GM12878 (cell line): ENCODE measurements around the gene NHERF2. TPM values are rescaled to one million over a fixed set of nuclear protein-coding genes. Genes with fewer than 3 reads are reported as not detected.
A peak's percentile ranks its signal among the peaks of the same experiment; 100 is the strongest.

Source experiments
- BCL11A ChIP-seq: IDR thresholded peaks from 2 replicates; pipeline ENCODE4 v1.6.1; 2011; ENCODE audit warnings: low read depth, low read length
- BCLAF1 ChIP-seq: fragments of 450-650 bp; IDR thresholded peaks from 2 replicates; pipeline ENCODE4 v1.6.1; 2017; ENCODE audit warnings: antibody characterized with exemption, mild to moderate bottlenecking, moderate library complexity
- BHLHE40 ChIP-seq, 2 experiments: fragments of 450-650 bp in 1 of 2; IDR thresholded peaks; 2 replicates each; pipeline ENCODE4 v1.6.1; 2011 to 2017; ENCODE audit warnings: low read depth in 2 of 2, borderline replicate concordance in 1 of 2, improper control_type of control experiment in 1 of 2, low read length in 1 of 2, mild to moderate bottlenecking in 1 of 2
- BRCA1 ChIP-seq: IDR thresholded peaks from 2 replicates; pipeline ENCODE4 v1.6.1; 2011; ENCODE audit warnings: low read depth, low read length, improper control_type of control experiment
- CBX3 ChIP-seq: fragments of 200-600 bp; sonication (generic); IDR thresholded peaks from 2 replicates; pipeline ENCODE4 v1.6.1; 2016; ENCODE audit warnings: low read depth, borderline replicate concordance
- EGR1 ChIP-seq, 2 experiments: IDR thresholded peaks; 1 replicate in 1 of 2; 2 replicates in 1 of 2; pipeline ENCODE4 v1.6.1; 2011 to 2012; ENCODE audit warnings: low read depth in 2 of 2, low read length in 2 of 2, borderline replicate concordance in 1 of 2, mild to moderate bottlenecking in 1 of 2, moderate library complexity in 1 of 2
- ESRRA ChIP-seq: IDR thresholded peaks from 2 replicates; pipeline ENCODE4 v1.6.1; 2012; ENCODE audit warnings: mild to moderate bottlenecking, low read length, improper control_type of control experiment
- FOXK2 ChIP-seq: fragments of 450-650 bp; IDR thresholded peaks from 2 replicates; pipeline ENCODE4 v1.6.1; 2017; ENCODE audit warnings: mild to moderate bottlenecking, moderate library complexity
- LARP7 ChIP-seq: fragments of 450-650 bp; IDR thresholded peaks from 2 replicates; pipeline ENCODE4 v1.6.1; 2017; ENCODE audit warnings: mild to moderate bottlenecking
- MEF2A ChIP-seq: IDR thresholded peaks from 2 replicates; pipeline ENCODE4 v1.6.1; 2011; ENCODE audit warnings: low read depth, mild to moderate bottlenecking, low read length, moderate library complexity; ENCODE audit not compliant: insufficient read depth
- NFXL1 ChIP-seq: fragments of 450-650 bp; IDR thresholded peaks from 2 replicates; pipeline ENCODE4 v1.6.1; 2017; ENCODE audit warnings: antibody characterized with exemption, mild to moderate bottlenecking, borderline replicate concordance
- POLR2A ChIP-seq: IDR thresholded peaks from 2 replicates; pipeline ENCODE4 v1.6.1; 2011; ENCODE audit warnings: low read depth, mild to moderate bottlenecking, low read length
- POU2F2 ChIP-seq: IDR thresholded peaks from 3 replicates; pipeline ENCODE4 v1.6.1; 2011; ENCODE audit warnings: low read depth, mild to moderate bottlenecking, low read length, borderline replicate concordance
- RELA ChIP-seq: fragments of 450-650 bp; IDR thresholded peaks from 2 replicates; pipeline ENCODE4 v1.8.0; 2014; ENCODE audit warnings: borderline replicate concordance; ENCODE audit not compliant: partially characterized antibody
- RUNX3 ChIP-seq: IDR thresholded peaks from 2 replicates; pipeline ENCODE4 v1.6.1; 2012; ENCODE audit warnings: low read length, inconsistent platforms
- SREBF1 ChIP-seq: IDR thresholded peaks from 2 replicates; pipeline ENCODE4 v1.6.1; 2012; ENCODE audit warnings: mild to moderate bottlenecking, low read length
- YBX1 ChIP-seq: fragments of 450-650 bp; IDR thresholded peaks from 2 replicates; pipeline ENCODE4 v1.6.1; 2016; ENCODE audit warnings: antibody characterized with exemption
- ZBED1 ChIP-seq: IDR thresholded peaks from 2 replicates; pipeline ENCODE4 v1.6.1; 2016; ENCODE audit warnings: borderline replicate concordance
- ZNF207 ChIP-seq: fragments of 450-650 bp; IDR thresholded peaks from 2 replicates; pipeline ENCODE4 v1.6.1; 2014; ENCODE audit warnings: antibody characterized with exemption, mild to moderate bottlenecking, borderline replicate concordance
- polyA plus RNA-seq, 11 experiments: library from polyadenylated mRNA; depleted of rRNA in 4 of 11; unstranded in 6 of 11; stranded (reverse) in 5 of 11; fragments of >200 nt; fragmentation: Nextera tagmentation in 4 of 11; fragmentation: Illumina TruSeq in 1 of 11; extraction: Ambion mirVana in 4 of 11; extraction: Trizol in 1 of 11; gene quantifications; 1 replicate in 1 of 11; 2 replicates in 10 of 11; pipeline versions ENCODE4 v1.2.1 to v1.2.3, GENCODE V29; 2011 to 2016; ENCODE audit warnings: inconsistent platforms in 2 of 11, missing spikeins in 2 of 11, low read depth in 1 of 11
- total RNA-seq, 4 experiments: library from RNA; depleted of rRNA in 3 of 4; stranded (reverse); fragments of >200 nt in 3 of 4; fragmentation: Illumina TruSeq in 1 of 4; extraction: Trizol in 1 of 4; gene quantifications; 2 replicates each; pipeline versions ENCODE4 v1.2.1 to v1.2.3, GENCODE V29; 2013 to 2021
- TF ChIP-seq, protein P1 (sequence below): fragments of 450-650 bp; formaldehyde crosslinking; IDR thresholded peaks from 2 replicates; pipeline ENCODE4 v1.4.0; 2022; ENCODE audit warnings: mild to moderate bottlenecking, moderate library complexity
- TF ChIP-seq, protein P2 (sequence below): IDR thresholded peaks from 2 replicates; pipeline ENCODE4 v1.6.1; 2012; ENCODE audit warnings: low read depth, low read length, improper control_type of control experiment
- TF ChIP-seq, protein P3 (sequence below): fragments of 450-650 bp; IDR thresholded peaks from 2 replicates; pipeline ENCODE4 v1.6.1; 2017; ENCODE audit warnings: mild to moderate bottlenecking

Gene NHERF2
- total and polyA plus RNA-seq, 10 of the 15 experiments (the other 5 are each of a cell fraction or from before 2014, with no cell fraction given): 0.05 to 0.31 (median 0.08) TPM; not detected in 4

GRCh38 chr16:2003827-2004641, 22.7 kb upstream of the NHERF2 start (continued):
- TF ChIP-seq ESRRA: peak; percentile 51; the same call in 1 of the 2 replicates
- TF ChIP-seq LARP7: 0 out of 2 replicates have a peak, but pooled peaks have one; percentile 18
- no peak for TF ChIP-seq RELA
- TF ChIP-seq ZBED1: no peak
- peak; percentile 46 to 47; a peak in 2 of 4 replicates for TF ChIP-seq BHLHE40 (IDR thresholded peaks at IDR 0.05; ENCODE audit: borderline replicate concordance in 1 of 2, low read depth in 2 of 2, low read length in 1 of 2)
- TF ChIP-seq, protein P1, sequence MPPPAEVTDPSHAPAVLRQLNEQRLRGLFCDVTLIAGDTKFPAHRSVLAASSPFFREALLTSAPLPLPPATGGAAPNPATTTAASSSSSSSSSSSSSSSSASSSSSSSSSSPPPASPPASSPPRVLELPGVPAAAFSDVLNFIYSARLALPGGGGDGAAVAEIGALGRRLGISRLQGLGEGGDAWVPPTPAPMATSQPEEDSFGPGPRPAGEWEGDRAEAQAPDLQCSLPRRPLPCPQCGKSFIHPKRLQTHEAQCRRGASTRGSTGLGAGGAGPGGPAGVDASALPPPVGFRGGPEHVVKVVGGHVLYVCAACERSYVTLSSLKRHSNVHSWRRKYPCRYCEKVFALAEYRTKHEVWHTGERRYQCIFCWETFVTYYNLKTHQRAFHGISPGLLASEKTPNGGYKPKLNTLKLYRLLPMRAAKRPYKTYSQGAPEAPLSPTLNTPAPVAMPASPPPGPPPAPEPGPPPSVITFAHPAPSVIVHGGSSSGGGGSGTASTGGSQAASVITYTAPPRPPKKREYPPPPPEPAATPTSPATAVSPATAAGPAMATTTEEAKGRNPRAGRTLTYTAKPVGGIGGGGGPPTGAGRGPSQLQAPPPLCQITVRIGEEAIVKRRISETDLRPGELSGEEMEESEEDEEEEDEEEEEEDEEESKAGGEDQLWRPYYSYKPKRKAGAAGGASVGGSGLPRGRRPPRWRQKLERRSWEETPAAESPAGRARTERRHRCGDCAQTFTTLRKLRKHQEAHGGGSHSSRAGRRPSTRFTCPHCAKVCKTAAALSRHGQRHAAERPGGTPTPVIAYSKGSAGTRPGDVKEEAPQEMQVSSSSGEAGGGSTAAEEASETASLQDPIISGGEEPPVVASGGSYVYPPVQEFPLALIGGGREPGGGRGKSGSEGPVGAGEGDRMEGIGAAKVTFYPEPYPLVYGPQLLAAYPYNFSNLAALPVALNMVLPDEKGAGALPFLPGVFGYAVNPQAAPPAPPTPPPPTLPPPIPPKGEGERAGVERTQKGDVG: no peak
- TF ChIP-seq EGR1 (IDR thresholded peaks at IDR 0.05; ENCODE audit: borderline replicate concordance in 1 of 2, low read depth in 2 of 2, low read length in 2 of 2): no peak
- TF ChIP-seq SREBF1: no peak
- TF ChIP-seq FOXK2: no peak
- TF ChIP-seq, protein P2, sequence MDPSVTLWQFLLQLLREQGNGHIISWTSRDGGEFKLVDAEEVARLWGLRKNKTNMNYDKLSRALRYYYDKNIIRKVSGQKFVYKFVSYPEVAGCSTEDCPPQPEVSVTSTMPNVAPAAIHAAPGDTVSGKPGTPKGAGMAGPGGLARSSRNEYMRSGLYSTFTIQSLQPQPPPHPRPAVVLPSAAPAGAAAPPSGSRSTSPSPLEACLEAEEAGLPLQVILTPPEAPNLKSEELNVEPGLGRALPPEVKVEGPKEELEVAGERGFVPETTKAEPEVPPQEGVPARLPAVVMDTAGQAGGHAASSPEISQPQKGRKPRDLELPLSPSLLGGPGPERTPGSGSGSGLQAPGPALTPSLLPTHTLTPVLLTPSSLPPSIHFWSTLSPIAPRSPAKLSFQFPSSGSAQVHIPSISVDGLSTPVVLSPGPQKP: no peak
- peak; percentile 16 for TF ChIP-seq POLR2A
- no peak for TF ChIP-seq MEF2A
- no peak; the same call in 1 of the 2 replicates for TF ChIP-seq ZNF207
- TF ChIP-seq BRCA1: no peak
- TF ChIP-seq BCLAF1: no peak
- TF ChIP-seq RUNX3: no peak
- no peak for TF ChIP-seq NFXL1
- TF ChIP-seq POU2F2: 0 out of 3 replicates have a peak, but pooled peaks have one; percentile 32
- no peak for TF ChIP-seq BCL11A
- TF ChIP-seq CBX3: no peak
- TF ChIP-seq YBX1: no peak
- TF ChIP-seq, protein P3, sequence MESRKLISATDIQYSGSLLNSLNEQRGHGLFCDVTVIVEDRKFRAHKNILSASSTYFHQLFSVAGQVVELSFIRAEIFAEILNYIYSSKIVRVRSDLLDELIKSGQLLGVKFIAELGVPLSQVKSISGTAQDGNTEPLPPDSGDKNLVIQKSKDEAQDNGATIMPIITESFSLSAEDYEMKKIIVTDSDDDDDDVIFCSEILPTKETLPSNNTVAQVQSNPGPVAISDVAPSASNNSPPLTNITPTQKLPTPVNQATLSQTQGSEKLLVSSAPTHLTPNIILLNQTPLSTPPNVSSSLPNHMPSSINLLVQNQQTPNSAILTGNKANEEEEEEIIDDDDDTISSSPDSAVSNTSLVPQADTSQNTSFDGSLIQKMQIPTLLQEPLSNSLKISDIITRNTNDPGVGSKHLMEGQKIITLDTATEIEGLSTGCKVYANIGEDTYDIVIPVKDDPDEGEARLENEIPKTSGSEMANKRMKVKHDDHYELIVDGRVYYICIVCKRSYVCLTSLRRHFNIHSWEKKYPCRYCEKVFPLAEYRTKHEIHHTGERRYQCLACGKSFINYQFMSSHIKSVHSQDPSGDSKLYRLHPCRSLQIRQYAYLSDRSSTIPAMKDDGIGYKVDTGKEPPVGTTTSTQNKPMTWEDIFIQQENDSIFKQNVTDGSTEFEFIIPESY: no peak
